ENCODE results near the gene SOX6.
"Not testable (repeated sequence)": the region's sequence is repeated elsewhere in the genome, so short reads cannot be mapped to it uniquely, and the experiment has no call there.

SOX6 gene

GRCh38 chr11:16157327-16157726 lies 199.0 kb downstream of the SOX6 start:
- Histone ChIP-seq H3K9me3 (ENCODE audit: low read length) (no peaks in the 10 kb centered on the region), H3K36me3 (ENCODE audit: insufficient read depth, low read length) (no peaks in the 10 kb centered on the region), H2AFZ (ENCODE audit: low read depth, low read length) (no peak overlapping the region)

DNA sequence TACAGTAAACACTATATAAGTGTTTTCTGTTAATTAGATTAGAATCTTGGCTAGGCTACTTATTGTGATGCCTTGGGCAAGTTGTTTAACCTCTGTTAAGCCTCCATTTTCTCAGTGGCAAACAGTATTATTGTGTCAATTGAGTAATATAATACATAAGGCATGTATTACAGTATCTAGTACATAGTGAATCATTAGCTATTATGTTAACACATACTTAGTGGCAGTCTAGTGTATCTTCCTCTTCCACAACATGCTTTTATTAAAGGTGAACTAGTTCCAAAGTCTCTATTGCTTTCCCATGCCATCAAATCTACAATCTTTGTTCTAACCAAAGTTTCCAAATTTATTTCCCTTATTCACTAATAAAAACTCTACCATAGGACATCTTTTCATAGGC lies 200.9 kb downstream of the SOX6 start:
- no peak overlapping the region for H3K4me3 ChIP-seq (ENCODE audit: low read length)
- no peak overlapping the region for H2AFZ ChIP-seq (ENCODE audit: low read depth, low read length)
- H3K27me3 ChIP-seq (ENCODE audit: insufficient read depth, low read length): no peaks in the 10 kb centered on the region
- no peaks in the 10 kb centered on the region for H3K36me3 ChIP-seq (ENCODE audit: insufficient read depth, low read length)
- H3K4me1 ChIP-seq (ENCODE audit: insufficient read depth, low read length): no peaks in the 10 kb centered on the region
- no peaks in the 10 kb centered on the region for H3K9me3 ChIP-seq (ENCODE audit: low read length)

More at GRCh38 chr11:16157327-16157726, 199.0 kb downstream of the SOX6 start:
- Histone ChIP-seq H3K4me1 (ENCODE audit: insufficient read depth, low read length) (peaks cover 3% of the 10 kb centered on the region), H3K4me3 (ENCODE audit: low read length) (no peak overlapping the region), H3K27me3 (ENCODE audit: insufficient read depth, low read length) (no peaks in the 10 kb centered on the region)

DNA sequence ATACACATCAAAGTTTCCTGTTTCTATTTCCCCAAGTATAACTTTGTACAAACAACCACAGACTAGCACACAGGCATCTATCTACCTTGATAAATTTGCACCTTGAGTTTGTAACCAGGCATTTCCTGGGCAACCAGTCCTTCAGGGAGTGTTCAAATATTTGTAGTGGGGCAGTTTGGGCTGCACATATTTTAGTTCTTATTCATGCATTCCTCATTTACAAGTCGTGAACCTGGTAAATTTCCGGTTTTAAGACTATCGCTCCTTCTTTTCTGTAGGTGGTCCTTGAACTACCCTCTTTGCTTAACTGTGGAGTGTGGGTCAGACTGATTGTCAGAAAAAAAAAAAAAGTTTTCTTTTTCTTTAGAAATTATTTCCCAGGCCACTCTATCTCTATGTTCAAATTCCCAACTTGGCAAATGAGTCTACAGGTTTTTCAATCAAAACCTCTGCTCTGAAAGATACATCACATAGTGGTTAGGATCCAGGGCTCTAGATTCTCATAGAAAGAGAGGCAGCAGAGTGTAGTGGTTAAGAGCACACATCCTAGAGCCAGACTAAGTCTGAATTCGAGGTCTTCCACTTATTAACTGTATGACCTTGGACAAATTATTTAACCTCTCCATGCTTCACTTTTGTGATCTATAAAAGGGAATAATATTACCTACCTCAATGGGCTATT lies 201.5 kb downstream of the SOX6 start:
- no peaks in the 10 kb centered on the region for H3K36me3 ChIP-seq (ENCODE audit: insufficient read depth, low read length)

GRCh38 chr11:16153951-16154350 lies 202.4 kb downstream of the SOX6 start:
- no peaks in the 10 kb centered on the region for H3K27me3 ChIP-seq (ENCODE audit: insufficient read depth, low read length)
- H3K9me3 ChIP-seq (ENCODE audit: low read length): no peaks in the 10 kb centered on the region
- H3K4me3 ChIP-seq (ENCODE audit: low read length): no peak overlapping the region
- no peaks in the 10 kb centered on the region for H3K36me3 ChIP-seq (ENCODE audit: insufficient read depth, low read length)
- no peaks in the 10 kb centered on the region for H3K4me1 ChIP-seq (ENCODE audit: insufficient read depth, low read length)
- H2AFZ ChIP-seq (ENCODE audit: low read depth, low read length): no peak overlapping the region

More for the DNA sequence above, 201.5 kb downstream of the SOX6 start:
- no peak overlapping the region for H3K4me3 ChIP-seq (ENCODE audit: low read length)
- H3K9me3 ChIP-seq (ENCODE audit: low read length): no peaks in the 10 kb centered on the region
- no peak overlapping the region for H2AFZ ChIP-seq (ENCODE audit: low read depth, low read length)
- no peaks in the 10 kb centered on the region for H3K4me1 ChIP-seq (ENCODE audit: insufficient read depth, low read length)
- no peaks in the 10 kb centered on the region for H3K27me3 ChIP-seq (ENCODE audit: insufficient read depth, low read length)

- Histone ChIP-seq H2AFZ (ENCODE audit: low read depth, low read length) (no peak overlapping the region), H3K27me3 (ENCODE audit: insufficient read depth, low read length) (no peaks in the 10 kb centered on the region), H3K4me1 (ENCODE audit: insufficient read depth, low read length) (peaks cover 13% of the 10 kb centered on the region), H3K4me3 (ENCODE audit: low read length) (no peak overlapping the region), H3K9me3 (ENCODE audit: low read length) (no peaks in the 10 kb centered on the region), H3K36me3 (ENCODE audit: insufficient read depth, low read length) (no peaks in the 10 kb centered on the region)
These were observed 205.2 kb downstream of the SOX6 start for GRCh38 chr11:16151138-16151537.

DNA sequence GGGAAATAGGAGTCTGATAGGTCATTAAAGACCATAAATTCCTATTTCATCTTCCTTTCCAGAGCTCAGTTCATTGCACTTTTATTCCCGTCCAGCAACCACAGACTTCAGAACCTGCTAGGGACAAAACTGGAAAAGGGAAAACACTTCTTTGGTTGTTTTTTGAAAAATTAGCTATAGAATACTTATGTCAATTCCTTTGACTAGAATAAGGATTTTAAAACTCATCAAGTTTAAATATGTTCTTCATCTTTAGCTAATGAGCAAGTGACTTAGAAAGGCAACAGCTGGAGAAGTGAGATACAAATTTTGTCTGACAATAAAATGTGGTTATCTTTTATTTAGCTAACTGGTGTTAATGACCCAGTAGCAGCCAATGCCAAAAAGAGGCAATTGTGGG lies 206.9 kb downstream of the SOX6 start:
- Histone ChIP-seq H3K4me3 (ENCODE audit: low read length) (no peak overlapping the region), H2AFZ (ENCODE audit: low read depth, low read length) (no peak overlapping the region), H3K9me3 (ENCODE audit: low read length) (no peaks in the 10 kb centered on the region), H3K36me3 (ENCODE audit: insufficient read depth, low read length) (no peaks in the 10 kb centered on the region), H3K27me3 (ENCODE audit: insufficient read depth, low read length) (no peaks in the 10 kb centered on the region), H3K4me1 (ENCODE audit: insufficient read depth, low read length) (peaks cover 13% of the 10 kb centered on the region)

DNA sequence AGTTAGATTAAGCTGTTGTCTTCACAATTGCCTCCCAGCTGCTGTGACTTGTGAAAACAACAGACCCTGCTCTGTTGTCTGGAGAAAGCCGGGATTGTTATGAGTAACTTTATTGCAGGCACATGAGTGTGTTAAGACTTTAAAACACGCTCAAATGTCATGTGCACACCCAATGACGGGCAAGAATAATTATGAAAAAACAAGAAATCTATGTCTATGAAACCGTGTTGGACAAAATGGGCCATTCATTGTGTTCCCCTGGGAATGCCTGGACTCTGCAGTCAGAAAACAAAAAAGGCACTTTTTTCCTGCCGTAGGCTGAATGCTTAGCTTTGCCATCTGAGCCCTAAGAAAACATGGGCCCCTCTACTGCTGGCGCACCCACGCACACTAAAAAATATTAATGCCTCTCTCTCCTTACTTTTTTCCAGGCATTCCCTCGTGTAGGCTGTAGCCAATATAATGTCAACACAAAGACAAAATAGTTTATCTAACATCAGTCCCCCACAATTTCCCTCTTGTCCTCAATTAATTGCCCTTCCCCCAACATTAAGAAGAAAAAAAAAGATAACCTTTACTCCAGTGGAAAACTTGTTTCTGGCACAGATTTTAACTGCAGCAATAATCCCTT lies 207.9 kb downstream of the SOX6 start:
- Histone ChIP-seq H2AFZ (ENCODE audit: low read depth, low read length) (peak overlapping the region; percentile 48), H3K4me1 (ENCODE audit: insufficient read depth, low read length) (peaks cover 13% of the 10 kb centered on the region), H3K4me3 (ENCODE audit: low read length) (peak overlapping the region; percentile 13), H3K27me3 (ENCODE audit: insufficient read depth, low read length) (no peaks in the 10 kb centered on the region), H3K36me3 (ENCODE audit: insufficient read depth, low read length) (no peaks in the 10 kb centered on the region), H3K9me3 (ENCODE audit: low read length) (no peaks in the 10 kb centered on the region)

DNA sequence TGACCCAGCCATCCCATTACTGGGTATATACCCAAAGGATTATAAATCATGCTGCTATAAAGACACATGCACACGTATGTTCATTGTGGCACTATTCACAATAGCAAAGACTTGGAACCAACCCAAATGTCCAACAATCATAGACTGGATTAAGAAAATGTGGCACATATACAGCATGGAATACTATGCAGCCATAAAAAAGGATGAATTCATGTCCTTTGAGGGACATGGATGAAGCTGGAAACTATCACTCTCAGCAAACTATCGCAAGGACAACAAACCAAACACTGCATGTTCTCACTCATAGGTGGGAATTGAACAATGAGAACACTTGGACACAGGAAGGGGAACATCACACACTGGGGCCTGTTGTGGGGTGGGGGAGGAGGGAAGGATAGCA lies 209.4 kb downstream of the SOX6 start:
- H3K4me1 ChIP-seq (ENCODE audit: insufficient read depth, low read length): peaks cover 13% of the 10 kb centered on the region
- H3K9me3 ChIP-seq (ENCODE audit: low read length); H3K36me3 ChIP-seq (ENCODE audit: insufficient read depth, low read length); H3K4me3 ChIP-seq (ENCODE audit: low read length); H2AFZ ChIP-seq (ENCODE audit: low read depth, low read length); H3K27me3 ChIP-seq (ENCODE audit: insufficient read depth, low read length): not testable (repeated sequence)

GRCh38 chr11:16141614-16142013 lies 214.7 kb downstream of the SOX6 start:
- H3K4me1 ChIP-seq (ENCODE audit: insufficient read depth, low read length); H3K4me3 ChIP-seq (ENCODE audit: low read length); H3K36me3 ChIP-seq (ENCODE audit: insufficient read depth, low read length); H3K9me3 ChIP-seq (ENCODE audit: low read length); H3K27me3 ChIP-seq (ENCODE audit: insufficient read depth, low read length); H2AFZ ChIP-seq (ENCODE audit: low read depth, low read length): not testable (repeated sequence)

GRCh38 chr11:16141162-16141561 lies 215.2 kb downstream of the SOX6 start:
- H3K36me3 ChIP-seq (ENCODE audit: insufficient read depth, low read length): not testable (repeated sequence)

GRCh38 chr11:16136792-16137390 lies 219.5 kb downstream of the SOX6 start:
- no peaks in the 10 kb centered on the region for H3K27me3 ChIP-seq (ENCODE audit: insufficient read depth, low read length)
- H3K4me3 ChIP-seq (ENCODE audit: low read length): no peak overlapping the region
- H3K9me3 ChIP-seq (ENCODE audit: low read length): no peaks in the 10 kb centered on the region
- H3K36me3 ChIP-seq (ENCODE audit: insufficient read depth, low read length): no peaks in the 10 kb centered on the region
- H3K4me1 ChIP-seq (ENCODE audit: insufficient read depth, low read length): no peaks in the 10 kb centered on the region
- no peak overlapping the region for H2AFZ ChIP-seq (ENCODE audit: low read depth, low read length)

More at GRCh38 chr11:16141162-16141561, 215.2 kb downstream of the SOX6 start:
- H2AFZ ChIP-seq (ENCODE audit: low read depth, low read length); H3K9me3 ChIP-seq (ENCODE audit: low read length); H3K4me1 ChIP-seq (ENCODE audit: insufficient read depth, low read length); H3K4me3 ChIP-seq (ENCODE audit: low read length); H3K27me3 ChIP-seq (ENCODE audit: insufficient read depth, low read length): not testable (repeated sequence)

DNA sequence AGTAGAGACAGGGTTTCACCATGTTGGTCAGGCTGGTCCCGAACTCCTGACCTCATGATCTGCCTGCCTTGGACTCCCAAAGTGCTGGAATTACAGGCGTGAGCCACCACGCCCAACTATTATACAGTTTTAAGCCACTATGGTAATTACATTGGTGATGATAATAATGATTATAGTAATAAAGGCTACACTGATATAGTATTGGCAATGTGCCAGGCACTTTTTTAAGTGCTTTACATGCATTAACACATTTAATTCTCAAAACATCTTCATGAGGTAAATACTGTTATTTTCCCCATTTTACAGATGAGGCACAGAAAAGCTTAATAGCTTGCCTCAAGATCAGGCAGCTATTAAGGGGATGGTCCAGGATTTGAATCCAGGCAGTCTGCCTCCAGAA lies 222.5 kb downstream of the SOX6 start:
- Histone ChIP-seq H3K9me3 (ENCODE audit: low read length) (no peaks in the 10 kb centered on the region), H2AFZ (ENCODE audit: low read depth, low read length) (no peak overlapping the region), H3K36me3 (ENCODE audit: insufficient read depth, low read length) (no peaks in the 10 kb centered on the region), H3K27me3 (ENCODE audit: insufficient read depth, low read length) (no peaks in the 10 kb centered on the region), H3K4me3 (ENCODE audit: low read length) (no peak overlapping the region), H3K4me1 (ENCODE audit: insufficient read depth, low read length) (no peaks in the 10 kb centered on the region)

GRCh38 chr11:16127732-16128131 lies 228.6 kb downstream of the SOX6 start:
- Histone ChIP-seq H2AFZ (ENCODE audit: low read depth, low read length) (no peak overlapping the region), H3K4me3 (ENCODE audit: low read length) (no peak overlapping the region), H3K27me3 (ENCODE audit: insufficient read depth, low read length) (no peaks in the 10 kb centered on the region)

More at GRCh38 chr11:16127732-16128131, 228.6 kb downstream of the SOX6 start:
- Histone ChIP-seq H3K36me3 (ENCODE audit: insufficient read depth, low read length) (no peaks in the 10 kb centered on the region), H3K4me1 (ENCODE audit: insufficient read depth, low read length) (no peaks in the 10 kb centered on the region), H3K9me3 (ENCODE audit: low read length) (no peaks in the 10 kb centered on the region)
